ENCODE measurements around the gene BMPR1B.

Gene BMPR1B

GRCh38 chr4:95157596-95157995, 399.8 kb downstream of the BMPR1B start:
- H3K4me3 ChIP-seq (ENCODE audit: low read depth, low read length), result no peak overlapping the region
- DNase-seq, result no peak
- H3K27ac ChIP-seq, result no peak overlapping the region
- no peaks in the 10 kb centered on the region for H3K9me3 ChIP-seq (ENCODE audit: severe bottlenecking)
- no peak for TF ChIP-seq CTCF (IDR thresholded peaks at IDR 0.05; ENCODE audit: low read depth, low read length)
- H3K27me3 ChIP-seq (ENCODE audit: insufficient read depth, low read depth, severe bottlenecking), result no peaks in the 10 kb centered on the region
- no peaks in the 10 kb centered on the region for H3K36me3 ChIP-seq

- no peak for TF ChIP-seq CTCF (IDR thresholded peaks at IDR 0.05; ENCODE audit: low read depth, low read length)
- no peak overlapping the region for H3K27ac ChIP-seq
- no peaks in the 10 kb centered on the region for H3K27me3 ChIP-seq (ENCODE audit: insufficient read depth, low read depth, severe bottlenecking)
Measured at GRCh38 chr4:95158045-95158444, 400.3 kb downstream of the BMPR1B start.

GRCh38 chr4:95158626-95159025, 400.9 kb downstream of the BMPR1B start:
- no peak for DNase-seq
- Histone ChIP-seq H3K27me3 (ENCODE audit: insufficient read depth, low read depth, severe bottlenecking) (no peaks in the 10 kb centered on the region), H3K9me3 (ENCODE audit: severe bottlenecking) (no peaks in the 10 kb centered on the region), H3K27ac (no peak overlapping the region), H3K36me3 (no peaks in the 10 kb centered on the region), H3K4me3 (ENCODE audit: low read depth, low read length) (no peak overlapping the region)
- TF ChIP-seq CTCF (IDR thresholded peaks at IDR 0.05; ENCODE audit: low read depth, low read length), result no peak

More at GRCh38 chr4:95158045-95158444, 400.3 kb downstream of the BMPR1B start:
- Histone ChIP-seq H3K36me3 (no peaks in the 10 kb centered on the region), H3K9me3 (ENCODE audit: severe bottlenecking) (no peaks in the 10 kb centered on the region), H3K4me3 (ENCODE audit: low read depth, low read length) (no peak overlapping the region)
- no peak for DNase-seq

DNA sequence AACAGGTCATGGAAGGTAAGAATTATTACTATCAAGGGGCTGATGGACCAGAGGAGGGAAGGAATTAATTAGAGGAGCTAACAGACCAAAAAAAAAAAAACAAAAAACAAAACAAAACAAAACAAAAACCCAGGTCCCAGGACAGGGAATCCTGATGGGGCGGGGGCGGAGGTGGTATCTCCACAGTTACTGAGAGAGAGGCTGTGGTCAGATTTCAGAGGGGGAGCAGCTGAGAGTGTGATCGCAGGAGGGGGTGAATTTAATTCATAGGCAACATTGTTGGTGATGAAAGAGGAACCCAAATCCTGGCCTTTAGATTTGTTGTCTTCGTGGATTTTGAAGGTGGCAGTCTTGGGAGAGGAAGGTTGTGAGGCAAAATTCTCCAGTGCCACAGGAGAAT, 401.6 kb downstream of the BMPR1B start:
- Histone ChIP-seq H3K4me3 (ENCODE audit: low read depth, low read length) (no peak overlapping the region), H3K27me3 (ENCODE audit: insufficient read depth, low read depth, severe bottlenecking) (no peaks in the 10 kb centered on the region), H3K27ac (no peak overlapping the region), H3K36me3 (no peaks in the 10 kb centered on the region), H3K9me3 (ENCODE audit: severe bottlenecking) (no peaks in the 10 kb centered on the region)
- DNase-seq, result no peak
- TF ChIP-seq CTCF (IDR thresholded peaks at IDR 0.05; ENCODE audit: low read depth, low read length), result no peak

GRCh38 chr4:95161781-95162469, 404.2 kb downstream of the BMPR1B start:
- H3K36me3 ChIP-seq, result no peaks in the 10 kb centered on the region
- no peak for DNase-seq
- no peaks in the 10 kb centered on the region for H3K27me3 ChIP-seq (ENCODE audit: insufficient read depth, low read depth, severe bottlenecking)
- no peaks in the 10 kb centered on the region for H3K9me3 ChIP-seq (ENCODE audit: severe bottlenecking)
- no peak for TF ChIP-seq CTCF (IDR thresholded peaks at IDR 0.05; ENCODE audit: low read depth, low read length)
- no peak overlapping the region for H3K4me3 ChIP-seq (ENCODE audit: low read depth, low read length)
- H3K27ac ChIP-seq, result no peak overlapping the region

GRCh38 chr4:95162867-95163266, 405.1 kb downstream of the BMPR1B start:
- Histone ChIP-seq H3K9me3 (ENCODE audit: severe bottlenecking) (no peaks in the 10 kb centered on the region), H3K36me3 (no peaks in the 10 kb centered on the region), H3K4me3 (ENCODE audit: low read depth, low read length) (no peak overlapping the region), H3K27me3 (ENCODE audit: insufficient read depth, low read depth, severe bottlenecking) (no peaks in the 10 kb centered on the region), H3K27ac (no peak overlapping the region)
- TF ChIP-seq CTCF (IDR thresholded peaks at IDR 0.05; ENCODE audit: low read depth, low read length), result no peak
- DNase-seq, result no peak

All from WERI-Rb-1 (cell line).